Renal cortex interstitium (tissue), 15 donors: ENCODE measurements around the gene HAX1. TPM values are rescaled to one million over a fixed set of nuclear protein-coding genes. Genes with fewer than 3 reads are reported as not detected.
A peak's percentile ranks its signal among the peaks of the same experiment; 100 is the strongest.
"Not testable (repeated sequence)": the region's sequence is repeated elsewhere in the genome, so short reads cannot be mapped to it uniquely, and the experiment has no call there.

Experiments
- DNase-seq, 11 donors: peaks; one replicate each; pipeline ENCODE4 v3.0.0-alpha.2; 2013; ENCODE audit warnings: low read depth in 9 of 11, low spot score in 4 of 11; ENCODE audit errors: extremely low read depth in 1 of 11
- long read RNA-seq, 16 experiments: transcript quantifications; one replicate each; lab custom pipeline, GENCODE V29; 2026
- polyA plus RNA-seq, 3 donors: library from polyadenylated mRNA; unstranded; fragments of 120-200 nt; gene quantifications; one replicate each; pipeline ENCODE4 v1.2.1, GENCODE V29; 2013; ENCODE audit not compliant: insufficient read length in 3 of 3

HAX1 gene
- 10 to 100 TPM; 77.6 to 83.4 (median 79.7) TPM for polyA plus RNA-seq
- long read RNA-seq, donor 1, transcript HAX1-201 (7 exons, 1,227 nt): major isoform, 28 of 45 reads
- long read RNA-seq, donor 1, partial matches to known transcripts: 17 of 45 reads
- long read RNA-seq, donor 1, other reads (novel, unspliced or antisense): 0 of 45 reads
- long read RNA-seq, donor 2, transcript HAX1-201 (7 exons, 1,227 nt): major isoform, 28 of 41 reads
- long read RNA-seq, donor 2, partial matches to known transcripts: 12 of 41 reads
- long read RNA-seq, donor 2, other reads (novel, unspliced or antisense): 0 of 41 reads
- long read RNA-seq, donor 3, transcript HAX1-201 (7 exons, 1,227 nt): major isoform, 47 of 62 reads
- long read RNA-seq, donor 3, partial matches to known transcripts: 11 of 62 reads
- long read RNA-seq, donor 3, other reads (novel, unspliced or antisense): 0 of 62 reads
- long read RNA-seq, donor 4, transcript HAX1-201 (7 exons, 1,227 nt): major isoform, 22 of 25 reads
- long read RNA-seq, donor 4, partial matches to known transcripts: 0 of 25 reads
- long read RNA-seq, donor 4, other reads (novel, unspliced or antisense): 0 of 25 reads
- long read RNA-seq, donor 5: 0 reads
- long read RNA-seq, donor 6, transcript HAX1-201 (7 exons, 1,227 nt): major isoform, 23 of 36 reads
- long read RNA-seq, donor 6, partial matches to known transcripts: 12 of 36 reads
- long read RNA-seq, donor 6, other reads (novel, unspliced or antisense): 0 of 36 reads
- long read RNA-seq, donor 7, transcript HAX1-201 (7 exons, 1,227 nt): major isoform, 32 of 57 reads
- long read RNA-seq, donor 7, partial matches to known transcripts: 22 of 57 reads
- long read RNA-seq, donor 7, other reads (novel, unspliced or antisense): 0 of 57 reads
- long read RNA-seq, donor 8, transcript HAX1-201 (7 exons, 1,227 nt): major isoform, 56 of 102 reads
- long read RNA-seq, donor 8, partial matches to known transcripts: 40 of 102 reads
- long read RNA-seq, donor 8, other reads (novel, unspliced or antisense): 0 of 102 reads
- long read RNA-seq, donor 9, transcript HAX1-201 (7 exons, 1,227 nt): major isoform, 29 of 32 reads
- long read RNA-seq, donor 9, partial matches to known transcripts: 0 of 32 reads
- long read RNA-seq, donor 9, other reads (novel, unspliced or antisense): 0 of 32 reads
- long read RNA-seq, donor 10, transcript HAX1-201 (7 exons, 1,227 nt): major isoform, 38 of 51 reads
- long read RNA-seq, donor 10, partial matches to known transcripts: 11 of 51 reads
- long read RNA-seq, donor 10, other reads (novel, unspliced or antisense): 0 of 51 reads
- long read RNA-seq, donor 11, transcript HAX1-201 (7 exons, 1,227 nt): major isoform, 28 of 36 reads
- long read RNA-seq, donor 11, partial matches to known transcripts: 5 of 36 reads
- long read RNA-seq, donor 11, other reads (novel, unspliced or antisense): 0 of 36 reads
- long read RNA-seq, donor 12, transcript HAX1-201 (7 exons, 1,227 nt): major isoform, 9 of 18 reads
- long read RNA-seq, donor 12, partial matches to known transcripts: 7 of 18 reads
- long read RNA-seq, donor 12, other reads (novel, unspliced or antisense): 0 of 18 reads
- long read RNA-seq, donor 13, transcript HAX1-201 (7 exons, 1,227 nt): major isoform, 42 of 94 reads
- long read RNA-seq, donor 13, partial matches to known transcripts: 48 of 94 reads
- long read RNA-seq, donor 13, other reads (novel, unspliced or antisense): 0 of 94 reads
- long read RNA-seq, donor 14, transcript HAX1-201 (7 exons, 1,227 nt): major isoform, 38 of 39 reads
- long read RNA-seq, donor 14, partial matches to known transcripts: 0 of 39 reads
- long read RNA-seq, donor 14, other reads (novel, unspliced or antisense): 0 of 39 reads
- long read RNA-seq, donor 15, transcript HAX1-201 (7 exons, 1,227 nt): major isoform, 17 of 17 reads
- long read RNA-seq, donor 15, partial matches to known transcripts: 0 of 17 reads
- long read RNA-seq, donor 15, other reads (novel, unspliced or antisense): 0 of 17 reads
- long read RNA-seq, donor 16, transcript HAX1-201 (7 exons, 1,227 nt): major isoform, 73 of 98 reads
- long read RNA-seq, donor 16, partial matches to known transcripts: 19 of 98 reads
- long read RNA-seq, donor 16, other reads (novel, unspliced or antisense): 0 of 98 reads

GRCh38 chr1:154272217-154272998 is at the start of gene HAX1:
Gene HAX1 (plus strand): TSS chr1:154272629. CDS start chr1:154272724, 95 bp downstream.
- peak; percentile 85 to 96 (median 91) for DNase-seq

- DNase-seq: no peak
Observed at GRCh38 chr1:154222918-154223317, 49.5 kb upstream of the HAX1 start.

DNA sequence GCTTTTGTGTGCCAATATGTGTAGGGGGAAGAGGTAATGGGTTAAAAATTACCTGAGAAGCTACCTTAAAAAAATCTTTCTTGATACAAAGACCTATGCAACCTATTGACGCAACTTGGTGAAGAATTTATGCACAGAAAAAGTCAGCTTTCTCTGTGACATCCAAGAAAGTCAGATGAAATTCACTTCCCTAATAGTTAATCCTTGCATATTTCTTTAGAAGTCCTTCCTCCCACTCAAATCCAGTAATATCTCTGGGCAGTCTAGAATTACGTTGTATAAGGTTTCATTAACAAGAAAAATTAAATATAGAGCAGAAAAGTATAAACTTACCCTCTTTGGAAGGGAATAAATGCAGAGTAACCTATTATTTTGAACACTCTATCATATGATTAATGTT is 48.8 kb upstream of the HAX1 start:
- no peak for DNase-seq

DNA sequence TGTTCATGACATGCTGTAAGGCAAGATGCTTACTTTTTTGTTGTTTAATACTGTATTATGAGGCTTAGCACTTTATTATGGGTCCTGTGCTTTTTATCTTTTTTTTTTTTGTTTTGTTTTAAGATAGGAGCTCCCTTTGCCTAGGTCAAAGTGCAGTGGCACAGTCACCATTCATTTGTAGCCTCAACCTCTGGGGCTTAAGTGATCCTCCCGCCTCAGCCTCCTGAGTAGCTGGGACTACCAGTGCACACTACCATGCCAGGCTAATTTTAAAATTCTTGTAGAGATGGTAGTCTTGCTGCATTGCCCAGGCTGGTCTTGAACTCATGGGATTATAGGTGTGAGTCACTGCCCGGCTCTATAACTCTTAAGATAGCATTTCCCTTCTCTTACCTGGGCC is 47.1 kb upstream of the HAX1 start:
- DNase-seq: no peak

DNA sequence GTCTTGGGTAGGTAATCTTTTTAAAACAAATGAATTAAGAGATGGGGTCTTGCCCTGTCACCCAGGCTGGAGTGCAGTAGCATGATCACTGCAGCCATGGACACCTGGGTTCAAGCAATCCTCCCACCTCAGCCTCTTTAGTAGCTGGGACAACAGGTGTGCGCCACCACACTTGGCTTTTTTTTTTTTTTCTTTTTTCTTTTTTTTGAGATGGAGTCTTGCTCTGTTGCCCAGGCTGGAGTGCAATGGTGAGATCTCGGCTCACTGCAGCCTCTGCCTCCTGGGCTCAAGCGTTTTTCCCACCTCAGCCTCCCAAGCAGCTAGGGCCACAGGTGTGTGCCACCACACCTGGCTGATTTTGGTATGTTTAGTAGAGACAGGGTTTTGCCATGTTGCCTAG is 41.3 kb upstream of the HAX1 start:
- not testable (repeated sequence) for DNase-seq

- DNase-seq: not testable (repeated sequence)
Observed at GRCh38 chr1:154233127-154233526, 39.3 kb upstream of the HAX1 start.

GRCh38 chr1:154236855-154237254 is 35.6 kb upstream of the HAX1 start:
- no peak for DNase-seq

DNA sequence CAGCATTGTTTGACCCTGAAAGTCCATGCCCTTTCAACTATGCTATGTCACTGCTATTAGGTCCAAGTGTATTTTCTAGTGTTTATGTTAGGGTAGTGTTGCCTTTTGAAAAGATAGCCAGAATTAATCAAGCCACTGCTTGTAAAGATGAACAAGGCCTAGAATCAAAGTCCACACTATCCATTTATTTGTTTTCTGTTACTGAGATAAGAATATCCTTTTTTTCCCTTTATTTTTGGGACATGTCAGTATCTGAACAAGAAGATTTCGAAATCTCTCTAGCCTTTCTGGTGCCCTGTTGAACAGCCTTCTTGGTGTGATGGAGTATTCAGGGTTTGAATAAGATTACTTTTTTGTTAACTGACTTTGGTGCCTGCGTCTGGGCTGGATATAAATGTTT is 35.0 kb upstream of the HAX1 start:
- no peak for DNase-seq

DNA sequence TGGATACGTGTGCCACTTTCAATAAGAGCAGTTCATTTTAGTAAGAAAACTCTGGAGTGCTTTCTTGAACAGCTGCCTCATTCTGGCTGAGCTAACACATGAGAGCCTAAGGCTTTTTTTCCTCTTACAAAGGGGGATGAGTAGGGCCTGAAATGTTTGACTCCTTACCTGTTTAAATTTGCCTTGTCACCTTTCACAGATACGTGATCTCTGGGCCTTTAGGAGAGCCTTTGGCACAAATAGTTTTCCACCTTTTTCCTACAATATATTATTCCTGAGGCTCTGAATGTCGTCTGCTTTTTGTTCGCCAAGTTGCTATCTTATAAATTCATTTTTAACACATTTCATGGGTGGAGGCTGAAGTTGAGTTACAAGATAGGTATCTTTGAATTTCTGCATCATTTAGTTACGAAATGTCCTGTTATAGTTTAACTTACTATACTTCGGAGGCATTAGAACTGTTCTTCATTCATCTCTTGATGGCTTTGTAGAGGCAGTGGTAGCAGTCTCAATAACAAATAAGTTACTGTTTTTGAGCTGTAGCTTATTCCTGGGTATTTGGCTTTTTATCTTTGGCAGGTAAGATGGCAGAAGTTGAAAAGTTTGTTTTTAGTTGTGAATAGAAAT is 34.4 kb upstream of the HAX1 start:
- DNase-seq: no peak

DNA sequence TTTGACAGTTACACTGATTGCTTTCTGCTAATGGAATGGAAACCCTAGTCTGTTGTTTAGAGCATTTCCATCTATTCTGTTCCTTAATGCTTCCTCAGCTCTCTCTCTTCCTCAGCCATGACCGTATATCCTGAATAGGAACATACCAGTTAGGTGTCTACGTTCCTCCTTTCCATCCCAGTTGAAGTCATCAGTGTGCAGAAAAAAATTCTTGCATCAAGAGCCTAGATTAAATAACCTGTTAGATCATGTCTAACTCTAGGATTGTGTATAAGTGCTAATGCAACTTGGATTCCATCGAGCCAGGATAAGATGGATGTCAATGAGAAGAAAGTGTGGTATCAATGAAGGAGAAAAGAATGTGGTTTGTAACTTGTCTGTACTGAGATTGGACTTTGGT is 32.9 kb upstream of the HAX1 start:
- DNase-seq: no peak

GRCh38 chr1:154240294-154240833 is 32.1 kb upstream of the HAX1 start:
- DNase-seq: no peak

DNA sequence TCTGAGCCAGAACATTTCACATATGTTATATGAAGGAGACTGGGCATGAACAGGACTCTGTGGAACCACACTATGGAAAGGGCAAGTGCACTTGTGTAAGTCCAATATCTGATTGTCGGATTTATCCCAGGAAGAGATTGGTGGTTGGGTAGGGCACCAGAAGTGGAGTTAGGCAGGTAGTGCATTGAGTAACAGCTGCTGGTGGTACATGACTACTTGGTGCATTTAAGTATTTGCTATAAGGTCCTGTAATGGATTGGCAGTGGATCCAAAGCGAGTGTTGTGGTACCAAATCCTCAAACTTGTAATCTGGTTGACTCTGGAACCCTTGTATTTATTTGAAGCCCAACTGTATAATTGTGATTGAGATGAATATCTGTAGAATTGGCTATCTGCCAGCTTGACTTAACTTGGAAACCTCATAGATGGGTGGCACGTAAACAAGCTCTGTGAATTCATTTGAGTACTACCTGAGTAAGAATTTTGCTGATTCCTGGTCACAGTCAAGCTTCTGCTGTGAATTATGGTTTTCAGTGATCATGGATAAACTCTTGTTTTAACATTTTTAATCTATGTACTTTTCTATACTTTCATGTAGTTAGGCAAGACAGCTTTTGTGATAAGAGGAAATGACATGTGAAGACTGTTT is 30.6 kb upstream of the HAX1 start:
- DNase-seq: no peak

GRCh38 chr1:154253671-154254070 is 18.8 kb upstream of the HAX1 start:
- no peak for DNase-seq

DNA sequence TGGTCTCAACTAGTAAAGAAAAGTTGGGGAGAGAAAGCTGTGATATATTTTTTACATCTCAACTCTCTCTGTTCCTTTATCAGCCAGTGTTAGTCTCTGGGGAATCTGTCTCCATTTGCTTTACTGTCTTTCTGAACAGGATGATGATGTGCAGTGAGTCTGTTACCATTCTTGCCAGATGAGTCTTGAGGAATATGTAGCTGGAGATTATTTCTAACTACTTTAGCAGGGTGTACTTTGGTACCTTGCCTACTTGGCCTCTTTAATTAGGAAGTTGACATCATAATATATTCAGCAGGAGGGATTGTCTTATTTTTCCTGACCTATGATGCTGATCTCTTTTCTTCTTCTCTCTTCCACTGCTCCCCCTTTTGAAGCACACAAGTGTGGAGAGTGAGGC is 15.7 kb upstream of the HAX1 start:
- no peak for DNase-seq

DNA sequence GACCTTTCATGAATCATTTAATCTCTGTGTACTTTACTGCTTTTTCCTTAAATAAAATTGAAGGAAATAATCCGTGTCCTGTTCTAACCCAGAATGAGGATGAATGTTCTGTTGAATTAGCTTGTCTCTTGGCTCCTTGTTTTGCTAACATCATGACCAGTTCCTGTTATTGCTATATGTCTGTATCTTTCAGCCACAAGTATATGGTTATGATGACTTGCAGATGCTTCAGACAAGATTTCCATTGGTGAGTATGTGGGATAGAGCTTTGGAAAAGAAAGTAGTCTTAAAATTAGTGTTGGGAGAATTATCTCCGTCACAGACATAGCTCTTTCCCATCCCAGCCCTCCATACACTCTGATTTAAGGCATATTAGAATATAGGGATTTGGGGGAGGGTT is 13.6 kb upstream of the HAX1 start:
- no peak for DNase-seq

DNA sequence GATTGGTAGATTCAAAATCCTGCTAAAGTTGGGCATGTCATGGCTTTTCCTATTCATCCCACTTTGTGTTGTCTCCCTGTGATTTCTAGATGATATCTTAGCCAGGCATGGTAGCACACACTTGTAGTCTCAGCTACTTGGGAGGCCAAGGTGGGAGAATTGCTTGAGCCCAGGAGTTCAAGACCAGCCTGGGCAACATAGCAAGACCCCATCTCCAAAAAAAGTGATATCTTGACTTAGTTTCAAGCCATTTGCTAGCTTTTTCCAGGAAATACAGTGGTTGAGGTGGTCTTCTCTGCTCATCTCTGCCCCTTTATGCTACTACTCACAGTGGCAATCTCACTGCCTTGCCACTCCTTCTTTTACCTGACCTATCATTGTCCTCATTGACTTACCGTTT is 12.3 kb upstream of the HAX1 start:
- no peak for DNase-seq
